ENCODE data around the gene ALKBH3. TPM values are rescaled to one million over a fixed set of nuclear protein-coding genes. Genes with fewer than 3 reads are reported as not detected.

ALKBH3 gene
- total and polyA plus RNA-seq, 2 of the 13 experiments (the other 11 are each of a cell fraction or from before 2014, with no cell fraction given) = 17.8 to 36.1 TPM

GRCh38 chr11:43925932-43926505 is 45.4 kb downstream of the ALKBH3 start (continued):
- no peak for TF ChIP-seq AHDC1 (CRISPR knock-in tag; IDR thresholded peaks at IDR 0.05; ENCODE audit: borderline replicate concordance)
- no peak for TF ChIP-seq KLF16 (CRISPR knock-in tag; IDR thresholded peaks at IDR 0.05)
- no peak for TF ChIP-seq ETS1 (CRISPR knock-in tag; IDR thresholded peaks at IDR 0.05)
- no peak for TF ChIP-seq ZNF501 (CRISPR knock-in tag; IDR thresholded peaks at IDR 0.05)
- no peak for TF ChIP-seq ZNF781 (CRISPR knock-in tag; IDR thresholded peaks at IDR 0.05; ENCODE audit: borderline replicate concordance, not compliant biosample characterization)
- no peak for TF ChIP-seq ZNF468 (CRISPR knock-in tag; IDR thresholded peaks at IDR 0.05)
